Suprapubic skin (tissue), 4 donors: ENCODE results near the gene PAPSS2. TPM values are rescaled to one million over a fixed set of nuclear protein-coding genes. Genes with fewer than 3 reads are reported as not detected.

ENCODE experiments used
- DNase-seq, 2 donors: peaks; one replicate each; pipeline ENCODE4 v3.0.0-alpha.2; 2019; ENCODE audit warnings: low spot score in 2 of 2
- H3K27ac ChIP-seq: fragments of 200-600 bp; sonication (generic); one replicate; pipeline ENCODE4 v1.5.1; 2019
- H3K27me3 ChIP-seq: fragments of 200-600 bp; sonication (generic); one replicate; pipeline ENCODE4 v1.5.1; 2019
- H3K36me3 ChIP-seq: fragments of 200-600 bp; sonication (generic); one replicate; pipeline ENCODE4 v1.5.1; 2019
- H3K4me1 ChIP-seq: fragments of 200-600 bp; sonication (generic); one replicate; pipeline ENCODE4 v1.5.1; 2019
- H3K4me3 ChIP-seq: fragments of 200-600 bp; sonication (generic); one replicate; pipeline ENCODE4 v1.5.1; 2019; ENCODE audit warnings: mild to moderate bottlenecking
- H3K9me3 ChIP-seq: fragments of 200-600 bp; sonication (generic); one replicate; pipeline ENCODE4 v1.5.1; 2019
- CTCF ChIP-seq, 2 donors: fragments of 200-600 bp in 1 of 2; fragments of 450-650 bp in 1 of 2; sonication (generic) in 1 of 2; IDR thresholded peaks; one replicate each; pipeline ENCODE4 v1.5.1; 2016 to 2019; ENCODE audit warnings: antibody characterized with exemption in 2 of 2, mild to moderate bottlenecking in 1 of 2, moderate library complexity in 1 of 2
- EP300 ChIP-seq: sonication (generic); formaldehyde crosslinking; IDR thresholded peaks from one replicate; pipeline ENCODE4 v1.6.1; 2017; ENCODE audit warnings: antibody characterized with exemption
- POLR2A ChIP-seq, 2 donors: fragments of 450-650 bp; IDR thresholded peaks; one replicate each; pipeline ENCODE4 v1.6.1; 2017; ENCODE audit warnings: antibody characterized with exemption in 2 of 2, mild to moderate bottlenecking in 2 of 2, moderate library complexity in 2 of 2
- POLR2AphosphoS5 ChIP-seq, 3 donors: sonication (generic); formaldehyde crosslinking; IDR thresholded peaks; one replicate each; pipeline ENCODE4 v1.6.1; 2017; ENCODE audit warnings: antibody characterized with exemption in 3 of 3
- WGBS: methylation state at CpG from one replicate; pipeline ENCODE4 v1.1.5; 2018; 5-methylcytosine and 5-hydroxymethylcytosine counted together
- total RNA-seq, 4 donors: library from RNA; depleted of rRNA; stranded (reverse); fragments of >200 nt; gene quantifications; one replicate each; pipeline ENCODE4 v1.1.0, GENCODE V29; 2016

Gene PAPSS2
- total RNA-seq, 4 donors from 2014 or later, result 2.4 to 5.6 (median 3.4) TPM

GRCh38 chr10:87700031-87700796 lies 40.5 kb downstream of the PAPSS2 start:
- 75% methylated on average over 7 of the region's 7 CpGs for WGBS
- peak overlapping the region; percentile 24 for H3K27ac ChIP-seq

GRCh38 chr10:87702260-87702972 lies 42.7 kb downstream of the PAPSS2 start:
- no peaks in the 10 kb centered on the region for H3K27me3 ChIP-seq
- H3K27ac ChIP-seq, result no peak overlapping the region
- H3K4me3 ChIP-seq, result no peak overlapping the region
- 86% methylated on average over 9 of the region's 9 CpGs for WGBS
- no peaks in the 10 kb centered on the region for H3K36me3 ChIP-seq
- no peaks in the 10 kb centered on the region for H3K9me3 ChIP-seq
- no peak for TF ChIP-seq EP300
- TF ChIP-seq POLR2A (IDR thresholded peaks at IDR 0.05), result no peak
- TF ChIP-seq CTCF (IDR thresholded peaks at IDR 0.05), result no peak
- TF ChIP-seq POLR2AphosphoS5 (IDR thresholded peaks at IDR 0.05), result no peak
- no peak for DNase-seq
- H3K4me1 ChIP-seq, result no peaks in the 10 kb centered on the region

More at GRCh38 chr10:87700031-87700796, 40.5 kb downstream of the PAPSS2 start:
- no peak overlapping the region for H3K4me3 ChIP-seq
- no peaks in the 10 kb centered on the region for H3K27me3 ChIP-seq
- no peak for TF ChIP-seq POLR2AphosphoS5 (IDR thresholded peaks at IDR 0.05)
- TF ChIP-seq CTCF (IDR thresholded peaks at IDR 0.05), result no peak
- TF ChIP-seq EP300, result no peak
- no peak for TF ChIP-seq POLR2A (IDR thresholded peaks at IDR 0.05)
- no peaks in the 10 kb centered on the region for H3K36me3 ChIP-seq
- no peaks in the 10 kb centered on the region for H3K4me1 ChIP-seq
- no peaks in the 10 kb centered on the region for H3K9me3 ChIP-seq
- no peak for DNase-seq

- H3K27ac ChIP-seq, result no peak overlapping the region
- no peak for TF ChIP-seq POLR2A (IDR thresholded peaks at IDR 0.05)
- TF ChIP-seq POLR2AphosphoS5 (IDR thresholded peaks at IDR 0.05), result no peak
- no peak for TF ChIP-seq CTCF (IDR thresholded peaks at IDR 0.05)
- TF ChIP-seq EP300, result no peak
- WGBS, result 87% methylated on average over 4 of the region's 4 CpGs
Measured at GRCh38 chr10:87702973-87703294, 43.3 kb downstream of the PAPSS2 start.

GRCh38 chr10:87703771-87704170 lies 44.1 kb downstream of the PAPSS2 start:
- no peaks in the 10 kb centered on the region for H3K36me3 ChIP-seq
- no peaks in the 10 kb centered on the region for H3K4me1 ChIP-seq
- no peak overlapping the region for H3K27ac ChIP-seq
- 67% methylated on average over 1 of the region's 1 CpG for WGBS
- no peak overlapping the region for H3K4me3 ChIP-seq
- DNase-seq, result no peak
- no peaks in the 10 kb centered on the region for H3K27me3 ChIP-seq
- H3K9me3 ChIP-seq, result no peaks in the 10 kb centered on the region
- TF ChIP-seq CTCF (IDR thresholded peaks at IDR 0.05) (no peak), POLR2AphosphoS5 (IDR thresholded peaks at IDR 0.05) (no peak), EP300 (no peak), POLR2A (IDR thresholded peaks at IDR 0.05) (no peak)

More at GRCh38 chr10:87702973-87703294, 43.3 kb downstream of the PAPSS2 start:
- Histone ChIP-seq H3K4me1 (no peaks in the 10 kb centered on the region), H3K4me3 (no peak overlapping the region), H3K9me3 (no peaks in the 10 kb centered on the region), H3K36me3 (no peaks in the 10 kb centered on the region), H3K27me3 (no peaks in the 10 kb centered on the region)
- DNase-seq, result no peak

- TF ChIP-seq CTCF (IDR thresholded peaks at IDR 0.05) (no peak), POLR2AphosphoS5 (IDR thresholded peaks at IDR 0.05) (no peak), EP300 (no peak), POLR2A (IDR thresholded peaks at IDR 0.05) (no peak)
Measured at GRCh38 chr10:87705339-87705738, 45.7 kb downstream of the PAPSS2 start.

More at GRCh38 chr10:87705339-87705738, 45.7 kb downstream of the PAPSS2 start:
- H3K27ac ChIP-seq, result no peak overlapping the region
- no peak overlapping the region for H3K4me3 ChIP-seq
- H3K4me1 ChIP-seq, result no peaks in the 10 kb centered on the region
- H3K9me3 ChIP-seq, result no peaks in the 10 kb centered on the region
- H3K27me3 ChIP-seq, result no peaks in the 10 kb centered on the region
- no peak for DNase-seq
- no peaks in the 10 kb centered on the region for H3K36me3 ChIP-seq
